Measurements from ENCODE around the gene TEX264.

The TEX264 gene

DNA sequence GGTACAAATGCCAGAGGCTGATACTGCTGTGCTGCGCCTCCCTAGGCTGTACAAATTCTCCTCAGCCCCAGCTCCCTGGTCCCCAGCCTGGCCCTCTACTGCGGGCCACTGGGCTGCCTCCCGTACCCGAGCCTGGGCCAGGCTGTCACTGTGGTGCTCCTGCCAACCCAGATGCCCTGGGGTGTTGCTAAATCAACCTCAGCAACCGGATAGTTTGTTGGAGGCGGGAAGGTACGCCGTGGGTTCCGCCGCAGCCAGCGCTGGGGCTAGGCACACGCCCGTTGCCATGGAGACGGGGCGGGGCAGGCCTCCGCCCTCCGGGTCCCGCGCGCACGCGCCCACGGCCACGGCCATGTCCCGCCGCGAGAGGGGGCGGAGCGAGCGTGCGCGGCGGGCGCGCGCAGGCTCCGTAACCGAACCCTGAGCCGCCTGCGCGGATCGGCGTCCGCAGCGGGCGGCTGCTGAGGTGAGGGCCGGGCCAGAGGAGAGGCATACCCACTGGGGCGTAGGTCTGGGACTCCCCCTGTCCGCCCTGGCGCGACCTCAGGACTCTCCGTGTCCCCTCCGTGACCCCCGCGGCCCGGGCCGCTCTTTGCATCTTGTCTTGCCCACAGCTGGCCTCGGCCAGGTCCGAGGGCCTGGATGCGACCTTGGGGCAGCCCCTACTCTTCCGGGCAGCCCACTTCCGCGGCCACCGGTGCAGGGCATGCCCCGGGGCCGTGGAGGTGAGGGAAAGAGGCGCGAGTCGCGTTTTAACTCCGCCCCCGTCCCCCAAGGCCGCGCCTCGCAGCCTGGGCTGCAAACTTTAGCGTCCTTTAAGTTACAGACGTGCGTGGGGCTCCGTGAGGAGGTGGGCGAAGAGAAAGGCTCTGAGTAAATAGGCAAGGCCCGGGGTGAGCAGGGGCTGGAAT lies at the start of gene TEX264 (continued):
- TF ChIP-seq, protein P1, sequence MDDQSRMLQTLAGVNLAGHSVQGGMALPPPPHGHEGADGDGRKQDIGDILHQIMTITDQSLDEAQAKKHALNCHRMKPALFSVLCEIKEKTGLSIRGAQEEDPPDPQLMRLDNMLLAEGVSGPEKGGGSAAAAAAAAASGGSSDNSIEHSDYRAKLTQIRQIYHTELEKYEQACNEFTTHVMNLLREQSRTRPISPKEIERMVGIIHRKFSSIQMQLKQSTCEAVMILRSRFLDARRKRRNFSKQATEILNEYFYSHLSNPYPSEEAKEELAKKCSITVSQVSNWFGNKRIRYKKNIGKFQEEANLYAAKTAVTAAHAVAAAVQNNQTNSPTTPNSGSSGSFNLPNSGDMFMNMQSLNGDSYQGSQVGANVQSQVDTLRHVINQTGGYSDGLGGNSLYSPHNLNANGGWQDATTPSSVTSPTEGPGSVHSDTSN (CRISPR knock-in tag; IDR thresholded peaks at IDR 0.05), result 0 out of 2 replicates have a peak, but pooled peaks have one; percentile 21
- TF ChIP-seq ZBTB48 (tag by site-specific recombination; IDR thresholded peaks at IDR 0.05) (peak; percentile 38; the same call in 1 of the 2 replicates), ZSCAN5A (tag by site-specific recombination; IDR thresholded peaks at IDR 0.05) (peak; percentile 59; the same call in 1 of the 2 replicates), SP7 (tag by site-specific recombination; IDR thresholded peaks at IDR 0.05) (0 out of 2 replicates have a peak, but pooled peaks have one; percentile 16), ZNF473 (tag by site-specific recombination; IDR thresholded peaks at IDR 0.05) (no peak), ZNF26 (tag by site-specific recombination; IDR thresholded peaks at IDR 0.05) (no peak), ZNF501 (tag by site-specific recombination; IDR thresholded peaks at IDR 0.05) (peak; percentile 47; the same call in 1 of the 2 replicates), ZXDB (tag by site-specific recombination; IDR thresholded peaks at IDR 0.05) (peak; percentile 16; the same call in 1 of the 2 replicates), SCRT2 (tag by site-specific recombination; IDR thresholded peaks at IDR 0.05) (no peak), ZNF132 (tag by site-specific recombination; IDR thresholded peaks at IDR 0.05; ENCODE audit: borderline replicate concordance) (no peak), MZF1 (tag by site-specific recombination; IDR thresholded peaks at IDR 0.05; ENCODE audit: borderline replicate concordance) (no peak), ZSCAN4 (tag by site-specific recombination; IDR thresholded peaks at IDR 0.05) (no peak), OVOL3 (tag by site-specific recombination; IDR thresholded peaks at IDR 0.05) (no peak), ZNF610 (tag by site-specific recombination; IDR thresholded peaks at IDR 0.05; ENCODE audit: borderline replicate concordance) (no peak), ZBTB17 (tag by site-specific recombination; IDR thresholded peaks at IDR 0.05) (peak; percentile 65; the same call in 1 of the 2 replicates)
- TF ChIP-seq, protein P2, sequence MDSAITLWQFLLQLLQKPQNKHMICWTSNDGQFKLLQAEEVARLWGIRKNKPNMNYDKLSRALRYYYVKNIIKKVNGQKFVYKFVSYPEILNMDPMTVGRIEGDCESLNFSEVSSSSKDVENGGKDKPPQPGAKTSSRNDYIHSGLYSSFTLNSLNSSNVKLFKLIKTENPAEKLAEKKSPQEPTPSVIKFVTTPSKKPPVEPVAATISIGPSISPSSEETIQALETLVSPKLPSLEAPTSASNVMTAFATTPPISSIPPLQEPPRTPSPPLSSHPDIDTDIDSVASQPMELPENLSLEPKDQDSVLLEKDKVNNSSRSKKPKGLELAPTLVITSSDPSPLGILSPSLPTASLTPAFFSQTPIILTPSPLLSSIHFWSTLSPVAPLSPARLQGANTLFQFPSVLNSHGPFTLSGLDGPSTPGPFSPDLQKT (IDR thresholded peaks at IDR 0.05; ENCODE audit: borderline replicate concordance, low read depth, low read length), result no peak
- TF ChIP-seq, protein P3, sequence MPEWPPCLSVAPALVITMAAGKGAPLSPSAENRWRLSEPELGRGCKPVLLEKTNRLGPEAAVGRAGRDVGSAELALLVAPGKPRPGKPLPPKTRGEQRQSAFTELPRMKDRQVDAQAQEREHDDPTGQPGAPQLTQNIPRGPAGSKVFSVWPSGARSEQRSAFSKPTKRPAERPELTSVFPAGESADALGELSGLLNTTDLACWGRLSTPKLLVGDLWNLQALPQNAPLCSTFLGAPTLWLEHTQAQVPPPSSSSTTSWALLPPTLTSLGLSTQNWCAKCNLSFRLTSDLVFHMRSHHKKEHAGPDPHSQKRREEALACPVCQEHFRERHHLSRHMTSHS (tag by site-specific recombination; IDR thresholded peaks at IDR 0.05), result no peak

- H3K27ac ChIP-seq (ENCODE audit: extremely low read depth, low read depth, low read length), result no peak overlapping the region
- H3K36me3 ChIP-seq (ENCODE audit: control insufficient read depth in 2 of 2, insufficient read depth in 1 of 2, low read length in 2 of 2), result peaks cover 0 to 7% of the 10 kb centered on the region in 2 experiments; a peak in 1 of 3 replicates
- H3K4me1 ChIP-seq (ENCODE audit: control insufficient read depth, insufficient read depth, low read length), result no peaks in the 10 kb centered on the region; the same call in 1 of the 2 replicates
- ChIA-PET POLR2A (interaction anchor here (0.6 kb wide), 1 partner anchor 42 kb away, joined by 5 read pairs; no protein-coding TSS in a partner anchor), CTCF (no interaction called here)
- H3K9me3 ChIP-seq (ENCODE audit: control insufficient read depth, insufficient read depth, low read depth, low read length), result no peaks in the 10 kb centered on the region
- TF ChIP-seq ZNF302 (tag by site-specific recombination; IDR thresholded peaks at IDR 0.05; ENCODE audit: low read depth), result no peak
- TF ChIP-seq, protein P1 (CRISPR knock-in tag; IDR thresholded peaks at IDR 0.05), result no peak
- no peak overlapping the region for H3K4me3 ChIP-seq (ENCODE audit: low read depth, low read length)
These were observed 48.6 kb upstream of the TEX264 start for GRCh38 chr3:51622413-51622812.
